ENCODE data around the gene FGFRL1. TPM values are rescaled to one million over a fixed set of nuclear protein-coding genes. Genes with fewer than 3 reads are reported as not detected.

The FGFRL1 gene
- total RNA-seq, 6 experiments from 2014 or later: 27.9 to 60.1 (median 45.7) TPM

GRCh38 chr4:1022739-1023066 lies 11.3 kb downstream of the FGFRL1 start:
- intact Hi-C loops (cut with DNase I): loop anchor here in 1 of 2 donors (10.0 kb wide), 1 partner anchor 202 kb away; no protein-coding TSS in a partner anchor
- Histone ChIP-seq H3K4me3 (no peak overlapping the region), H3K9me3 (no peaks in the 10 kb centered on the region), H3K27me3 (no peaks in the 10 kb centered on the region), H3K4me1 (no peaks in the 10 kb centered on the region), H3K27ac (no peak overlapping the region), H3K36me3 (peaks cover 0 to 10% (median 5%) of the 10 kb centered on the region in 4 donors)
- DNase-seq: no peak
- WGBS (ENCODE audit: insufficient coverage, low coverage, low lambda C conversion rate, missing lambda C conversion rate): 100% methylated on average over 2 of the region's 19 CpGs
- TF ChIP-seq CTCF (IDR thresholded peaks at IDR 0.05) (no peak), POLR2A (IDR thresholded peaks at IDR 0.05) (no peak)
- no peak for ATAC-seq

GRCh38 chr4:1023075-1023640 lies 11.7 kb downstream of the FGFRL1 start:
- no CpG with 5 or more reads among the region's 20 CpGs for WGBS (ENCODE audit: insufficient coverage, low coverage, low lambda C conversion rate, missing lambda C conversion rate)
- no peak for ATAC-seq
- Histone ChIP-seq H3K36me3 (peaks cover 0 to 10% (median 5%) of the 10 kb centered on the region in 4 donors), H3K27ac (no peak overlapping the region), H3K9me3 (no peaks in the 10 kb centered on the region), H3K4me3 (no peak overlapping the region), H3K4me1 (no peaks in the 10 kb centered on the region), H3K27me3 (no peaks in the 10 kb centered on the region)
- no peak for DNase-seq
- intact Hi-C loops (cut with DNase I): loop anchor here in 1 of 2 donors (10.0 kb wide), 1 partner anchor 202 kb away; no protein-coding TSS in a partner anchor
- TF ChIP-seq POLR2A (IDR thresholded peaks at IDR 0.05) (no peak), CTCF (IDR thresholded peaks at IDR 0.05) (no peak)

- Histone ChIP-seq H3K27me3 (no peaks in the 10 kb centered on the region), H3K27ac (no peak overlapping the region), H3K4me3 (no peak overlapping the region), H3K4me1 (no peaks in the 10 kb centered on the region), H3K9me3 (no peaks in the 10 kb centered on the region), H3K36me3 (peaks cover 0 to 10% (median 5%) of the 10 kb centered on the region in 4 donors)
- DNase-seq: no peak
- intact Hi-C loops (cut with DNase I): loop anchor here in 1 of 2 donors (10.0 kb wide), 1 partner anchor 201 kb away; no protein-coding TSS in a partner anchor
- no peak for ATAC-seq
- WGBS (ENCODE audit: insufficient coverage, low coverage, low lambda C conversion rate, missing lambda C conversion rate): 100% methylated on average over 6 of the region's 83 CpGs
- no peak for TF ChIP-seq POLR2A (IDR thresholded peaks at IDR 0.05)
Observed at GRCh38 chr4:1023895-1024740, 12.7 kb downstream of the FGFRL1 start.

GRCh38 chr4:1024882-1025545 lies 13.6 kb downstream of the FGFRL1 start:
- Histone ChIP-seq H3K27me3 (no peaks in the 10 kb centered on the region), H3K9me3 (no peaks in the 10 kb centered on the region), H3K4me3 (no peak overlapping the region), H3K27ac (no peak overlapping the region), H3K4me1 (no peaks in the 10 kb centered on the region), H3K36me3 (peaks cover 0 to 10% (median 5%) of the 10 kb centered on the region in 4 donors)
- ATAC-seq (no peak), DNase-seq (no peak)
- intact Hi-C loops (cut with DNase I): loop anchor here in 1 of 2 donors (10.0 kb wide), 1 partner anchor 200 kb away; no protein-coding TSS in a partner anchor
- 72% methylated on average over 3 of the region's 32 CpGs for WGBS (ENCODE audit: insufficient coverage, low coverage, low lambda C conversion rate, missing lambda C conversion rate)
- TF ChIP-seq CTCF (IDR thresholded peaks at IDR 0.05): no peak
- no peak for TF ChIP-seq POLR2A (IDR thresholded peaks at IDR 0.05)

Data from right lobe of liver (tissue), 6 donors.